PC-9 (cell line): ENCODE data around the gene PNPLA7. TPM values are rescaled to one million over a fixed set of nuclear protein-coding genes. Genes with fewer than 3 reads are reported as not detected.
A peak's percentile ranks its signal among the peaks of the same experiment; 100 is the strongest.

Experiments
- BruUV-seq: library from RNA; stranded (reverse); fragments of 400-500 nt; replicated peaks from 2 replicates; lab custom pipeline; 2021; lab: Mats Ljungman, UMichigan
- CTCF ChIA-PET: fragments of 300-600 bp; sonication (Branson Sonifier 250); formaldehyde crosslinking; loops from one replicate; lab custom pipeline; 2022; ENCODE audit warnings: antibody characterized with exemption; lab: Charles Lee
- POLR2A ChIA-PET: fragments of 300-600 bp; sonication (Branson Sonifier 250); formaldehyde crosslinking; loops from one replicate; lab custom pipeline; 2022; ENCODE audit warnings: antibody characterized with exemption; ENCODE audit not compliant: unreplicated experiment; lab: Charles Lee
- DNase-seq, 2 experiments: peaks; one replicate each; pipeline versions ENCODE4 v3.0.0 to v3.0.0-alpha.2; 2015 to 2022; ENCODE audit warnings: mixed read lengths in 1 of 2
- H2AFZ ChIP-seq: fragments of 200-600 bp; sonication (generic); 2 replicates; pipeline ENCODE4 v1.8.1; 2017; ENCODE audit warnings: antibody characterized with exemption
- H3F3A ChIP-seq: fragments of 200-600 bp; sonication (generic); 2 replicates; pipeline ENCODE4 v1.8.1; 2017; ENCODE audit warnings: antibody characterized with exemption, mild to moderate bottlenecking, low read depth; ENCODE audit not compliant: insufficient read depth
- H3K27ac ChIP-seq: fragments of 200-600 bp; sonication (generic); 2 replicates; pipeline ENCODE4 v1.6.1; 2016; ENCODE audit warnings: mixed run types
- H3K27me3 ChIP-seq: fragments of 200-600 bp; sonication (generic); 2 replicates; pipeline ENCODE4 v1.6.1; 2016; ENCODE audit warnings: low read depth, mixed run types; ENCODE audit not compliant: insufficient read depth
- H3K36me3 ChIP-seq: fragments of 200-600 bp; sonication (generic); 2 replicates; pipeline ENCODE4 v1.6.1; 2016; ENCODE audit warnings: low read depth, mixed run types
- H3K4me1 ChIP-seq: fragments of 200-600 bp; sonication (generic); replicated peaks from 2 replicates; pipeline ENCODE4 v1.6.1; 2016; ENCODE audit warnings: mixed run types; ENCODE audit not compliant: insufficient read depth
- H3K4me2 ChIP-seq: fragments of 200-600 bp; sonication (generic); 2 replicates; pipeline ENCODE4 v1.6.1; 2017; ENCODE audit warnings: mixed run types
- H3K4me3 ChIP-seq: fragments of 200-600 bp; sonication (generic); 2 replicates; pipeline ENCODE4 v1.6.1; 2016; ENCODE audit warnings: mixed run types
- H3K79me2 ChIP-seq: fragments of 200-600 bp; sonication (generic); 2 replicates; pipeline ENCODE4 v1.6.1; 2017; ENCODE audit warnings: low read depth, mixed run types
- H3K9me2 ChIP-seq: fragments of 200-600 bp; sonication (generic); 2 replicates; pipeline ENCODE4 v1.8.1; 2017; ENCODE audit warnings: mild to moderate bottlenecking; ENCODE audit not compliant: insufficient read depth
- H3K9me3 ChIP-seq: fragments of 200-600 bp; sonication (generic); 2 replicates; pipeline ENCODE4 v1.8.1; 2016; ENCODE audit warnings: low read depth; ENCODE audit not compliant: insufficient read depth
- H4K20me1 ChIP-seq: fragments of 200-600 bp; sonication (generic); 2 replicates; pipeline ENCODE4 v1.8.1; 2017; ENCODE audit not compliant: insufficient read depth
- CTCF ChIP-seq: fragments of 200-600 bp; sonication (generic); conservative IDR thresholded peaks from 2 replicates; pipeline ENCODE4 v1.6.1; 2017; ENCODE audit warnings: mixed run types, antibody characterized with exemption, mild to moderate bottlenecking, moderate library complexity
- EZH2 ChIP-seq: fragments of 200-600 bp; sonication (generic); IDR thresholded peaks from 2 replicates; pipeline ENCODE4 v1.8.0; 2017; ENCODE audit warnings: antibody characterized with exemption, low read depth
- intact Hi-C: fragments of 100-400 bp; cut with micrococcal nuclease; formaldehyde crosslinking; loops from one replicate; pipeline ENCODE4 v1.10.0; 2022; ENCODE audit not compliant: unreplicated experiment
- total RNA-seq: library from RNA; stranded (reverse); gene quantifications from 2 replicates; pipeline ENCODE4 v1.2.3, GENCODE V29; 2021

The PNPLA7 gene
- total RNA-seq, 1 experiment from 2014 or later = 1.9 TPM

GRCh38 chr9:137590123-137590468 lies 39.9 kb upstream of the PNPLA7 start:
- intact Hi-C loops = loop anchor here (2.0 kb wide), 2 partner anchors 15 to 29 kb away; partner anchors contain the start of genes ARRDC1 and EHMT1
- DNase-seq = no peak
- no peaks in the 10 kb centered on the region for H3K9me3 ChIP-seq
- no peaks in the 10 kb centered on the region for H3K27me3 ChIP-seq
- H4K20me1 ChIP-seq = peaks cover 12% of the 10 kb centered on the region
- no peaks in the 10 kb centered on the region for H3K9me2 ChIP-seq
- no peak overlapping the region for H3K4me2 ChIP-seq
- H3K4me1 ChIP-seq = peaks cover 13% of the 10 kb centered on the region
- ChIA-PET POLR2A (no interaction called here), CTCF (no interaction called here)
- no peaks in the 10 kb centered on the region for H3F3A ChIP-seq
- H3K36me3 ChIP-seq = peaks cover 8% of the 10 kb centered on the region; the same call in 1 of the 2 replicates
- H3K79me2 ChIP-seq = peaks cover 18% of the 10 kb centered on the region
- TF ChIP-seq CTCF (no peak), EZH2 (no peak)
- no peak overlapping the region for H3K27ac ChIP-seq
- peak overlapping the region; percentile 91; the same call in 1 of the 2 replicates for H3K4me3 ChIP-seq
- no TSS peak for BruUV-seq
- H2AFZ ChIP-seq = no peak overlapping the region

- intact Hi-C loops = loop anchor here (2.0 kb wide), 2 partner anchors 15 to 29 kb away; partner anchors contain the start of genes ARRDC1 and EHMT1
- peak in 1 of 2 experiments; percentile 30 for DNase-seq
- peaks cover 8% of the 10 kb centered on the region; the same call in 1 of the 2 replicates for H3K36me3 ChIP-seq
- ChIA-PET CTCF (no interaction called here), POLR2A (interaction anchor here (0.6 kb wide), 1 partner anchor 19 kb away, joined by 3 read pairs; no protein-coding TSS in a partner anchor)
- no peaks in the 10 kb centered on the region for H3K9me3 ChIP-seq
- peaks cover 18% of the 10 kb centered on the region for H3K79me2 ChIP-seq
- H3K4me3 ChIP-seq = peak overlapping the region; percentile 91
- peaks cover 12% of the 10 kb centered on the region for H4K20me1 ChIP-seq
- no peaks in the 10 kb centered on the region for H3K27me3 ChIP-seq
- TF ChIP-seq CTCF = no peak
- peaks cover 13% of the 10 kb centered on the region for H3K4me1 ChIP-seq
- no peaks in the 10 kb centered on the region for H3K9me2 ChIP-seq
- H2AFZ ChIP-seq = peak overlapping the region; percentile 78; the same call in 1 of the 2 replicates
- no peaks in the 10 kb centered on the region for H3F3A ChIP-seq
- H3K4me2 ChIP-seq = peak overlapping the region; percentile 91
- no TSS peak for BruUV-seq
- H3K27ac ChIP-seq = no peak overlapping the region
These were observed 39.4 kb upstream of the PNPLA7 start for GRCh38 chr9:137589441-137590122.

GRCh38 chr9:137588891-137589290 lies 38.7 kb upstream of the PNPLA7 start:
- TF ChIP-seq EZH2 (no peak), CTCF (no peak)
- peaks cover 18% of the 10 kb centered on the region for H3K79me2 ChIP-seq
- H3K9me2 ChIP-seq = no peaks in the 10 kb centered on the region
- H4K20me1 ChIP-seq = peaks cover 12% of the 10 kb centered on the region
- no peak overlapping the region for H2AFZ ChIP-seq
- no peaks in the 10 kb centered on the region for H3K27me3 ChIP-seq
- H3K27ac ChIP-seq = no peak overlapping the region
- POLR2A ChIA-PET = interaction anchor here (0.6 kb wide), 4 partner anchors 18 to 1175 kb away, joined by 3 read pairs; partner anchors contain the start of gene NRARP
- H3K4me1 ChIP-seq = peaks cover 13% of the 10 kb centered on the region
- H3K9me3 ChIP-seq = no peaks in the 10 kb centered on the region
- H3F3A ChIP-seq = peaks cover under 1% of the 10 kb centered on the region; the same call in 1 of the 2 replicates
- H3K4me3 ChIP-seq = peak overlapping the region; percentile 91
- peak overlapping the region; percentile 91 for H3K4me2 ChIP-seq
- H3K36me3 ChIP-seq = peaks cover 8% of the 10 kb centered on the region; the same call in 1 of the 2 replicates
- BruUV-seq = no TSS peak
- intact Hi-C loops = no loop called here
- CTCF ChIA-PET = no interaction called here
- DNase-seq = no peak
